Body of pancreas (tissue), 4 donors: ENCODE data around the gene TENT5D. TPM values are rescaled to one million over a fixed set of nuclear protein-coding genes. Genes with fewer than 3 reads are reported as not detected.
"Not testable (repeated sequence)": the region's sequence is repeated elsewhere in the genome, so short reads cannot be mapped to it uniquely, and the experiment has no call there.

Source experiments
- ATAC-seq: fragments of 150-250 bp; one replicate; pipeline ENCODE4 v1.9.1; 2016
- DNase-seq, 4 donors: peaks; one replicate each; pipeline ENCODE4 v3.0.0-alpha.2; 2019
- H3K27ac ChIP-seq, 4 donors: fragments of 200-600 bp; sonication (generic); 1 replicate in 3 of 4; 2 replicates in 1 of 4; pipeline versions ENCODE4 v1.5.1 to v1.6.1; 2016 to 2019; ENCODE audit warnings: mild to moderate bottlenecking in 1 of 4, mixed read lengths in 1 of 4, moderate library complexity in 1 of 4
- H3K27me3 ChIP-seq, 2 donors: fragments of 200-600 bp; sonication (generic); one replicate each; pipeline ENCODE4 v1.6.0; 2016; ENCODE audit warnings: mild to moderate bottlenecking in 1 of 2
- H3K36me3 ChIP-seq, 2 donors: fragments of 200-600 bp; sonication (generic); replicated peaks in 1 of 2; 2 replicates each; pipeline ENCODE4 v1.5.1; 2016; ENCODE audit warnings: low read depth in 2 of 2; ENCODE audit not compliant: insufficient read depth in 1 of 2
- H3K4me1 ChIP-seq: fragments of 200-600 bp; sonication (generic); one replicate; pipeline ENCODE4 v1.6.0; 2016
- H3K4me3 ChIP-seq, 2 donors: fragments of 200-600 bp; sonication (generic); 1 replicate in 1 of 2; 2 replicates in 1 of 2; pipeline ENCODE4 v1.5.1; 2016 to 2019
- H3K9me3 ChIP-seq, 3 donors: fragments of 200-600 bp; sonication (generic); 1 replicate in 2 of 3; 2 replicates in 1 of 3; pipeline ENCODE4 v1.5.1; 2016
- POLR2A ChIP-seq, 3 donors: fragments of 450-650 bp; IDR thresholded peaks; one replicate each; pipeline ENCODE4 v1.6.1; 2016; ENCODE audit warnings: antibody characterized with exemption in 3 of 3, mild to moderate bottlenecking in 2 of 3
- WGBS, 2 donors: methylation state at CpG; one replicate each; pipeline ENCODE4 v1.1.5; 2017; 5-methylcytosine and 5-hydroxymethylcytosine counted together
- intact Hi-C: fragments of 100-400 bp; cut with DNase I; formaldehyde crosslinking; loops from one replicate; pipeline ENCODE4 v1.15.1; 2023
- total RNA-seq, 2 donors: library from RNA; depleted of rRNA; stranded (reverse); fragments of >200 nt; gene quantifications; one replicate each; pipeline ENCODE4 v1.1.0, GENCODE V29; 2016
- TF ChIP-seq, protein P1 (sequence below), 7 experiments: fragments of 450-650 bp in 4 of 7; fragments of 200-600 bp in 3 of 7; sonication (generic) in 3 of 7; IDR thresholded peaks; one replicate each; pipeline ENCODE4 v1.5.1; 2016 to 2019; ENCODE audit warnings: antibody characterized with exemption in 7 of 7

TENT5D gene
- total RNA-seq, 2 donors from 2014 or later = not detected

DNA sequence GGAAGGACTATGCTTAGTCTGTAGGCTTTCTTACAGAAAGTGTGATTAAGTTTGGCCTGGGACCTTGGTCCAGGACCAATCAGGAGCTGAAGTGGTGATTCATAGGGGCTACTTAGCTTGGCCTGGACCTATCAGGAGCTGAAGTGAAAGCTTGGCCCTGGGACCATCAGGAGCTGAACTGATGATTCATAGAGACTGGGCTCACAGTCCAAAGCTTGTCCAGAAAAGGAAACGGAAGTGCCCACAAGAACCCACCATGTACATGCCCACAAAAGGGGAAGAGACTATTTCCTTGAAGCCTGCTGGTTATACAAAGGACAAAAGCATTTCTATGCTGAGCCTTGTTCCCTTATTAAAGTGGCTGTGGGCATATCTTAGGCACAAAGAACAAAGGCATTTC, 12.6 kb downstream of the TENT5D start:
- WGBS, 2 donors = 23% methylated on average over 1 of the region's 1 CpG; no CpG with 5 or more reads in 1 of the 2 donors
- intact Hi-C loops = no loop called here
- no peak for TF ChIP-seq POLR2A (IDR thresholded peaks at IDR 0.05)
- TF ChIP-seq, protein P1, sequence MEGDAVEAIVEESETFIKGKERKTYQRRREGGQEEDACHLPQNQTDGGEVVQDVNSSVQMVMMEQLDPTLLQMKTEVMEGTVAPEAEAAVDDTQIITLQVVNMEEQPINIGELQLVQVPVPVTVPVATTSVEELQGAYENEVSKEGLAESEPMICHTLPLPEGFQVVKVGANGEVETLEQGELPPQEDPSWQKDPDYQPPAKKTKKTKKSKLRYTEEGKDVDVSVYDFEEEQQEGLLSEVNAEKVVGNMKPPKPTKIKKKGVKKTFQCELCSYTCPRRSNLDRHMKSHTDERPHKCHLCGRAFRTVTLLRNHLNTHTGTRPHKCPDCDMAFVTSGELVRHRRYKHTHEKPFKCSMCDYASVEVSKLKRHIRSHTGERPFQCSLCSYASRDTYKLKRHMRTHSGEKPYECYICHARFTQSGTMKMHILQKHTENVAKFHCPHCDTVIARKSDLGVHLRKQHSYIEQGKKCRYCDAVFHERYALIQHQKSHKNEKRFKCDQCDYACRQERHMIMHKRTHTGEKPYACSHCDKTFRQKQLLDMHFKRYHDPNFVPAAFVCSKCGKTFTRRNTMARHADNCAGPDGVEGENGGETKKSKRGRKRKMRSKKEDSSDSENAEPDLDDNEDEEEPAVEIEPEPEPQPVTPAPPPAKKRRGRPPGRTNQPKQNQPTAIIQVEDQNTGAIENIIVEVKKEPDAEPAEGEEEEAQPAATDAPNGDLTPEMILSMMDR (IDR thresholded peaks at IDR 0.05) = no peak
- ATAC-seq (no peak), DNase-seq (no peak)
- no peaks in the 10 kb centered on the region for H3K9me3 ChIP-seq
- no peak overlapping the region for H3K4me3 ChIP-seq
- no peaks in the 10 kb centered on the region for H3K36me3 ChIP-seq
- H3K27me3 ChIP-seq = no peaks in the 10 kb centered on the region
- H3K27ac ChIP-seq = no peak overlapping the region
- no peaks in the 10 kb centered on the region for H3K4me1 ChIP-seq

DNA sequence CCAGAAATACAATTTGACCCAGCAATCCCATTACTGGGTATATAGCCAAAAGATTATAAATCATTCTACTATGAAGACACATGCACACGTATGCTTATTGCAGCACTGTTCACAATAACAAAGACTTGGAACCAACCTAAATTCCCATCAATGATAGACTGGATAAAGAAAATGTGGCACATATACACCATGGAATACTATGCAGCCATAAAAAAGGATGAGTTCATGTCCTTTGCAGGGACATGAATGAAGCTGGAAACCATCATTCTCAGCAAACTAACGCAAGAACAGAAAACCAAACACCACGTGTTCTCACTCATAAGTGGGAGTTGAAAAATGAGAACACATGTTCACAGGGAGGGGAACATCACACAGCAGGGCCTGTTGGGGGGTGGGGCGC, 47.9 kb downstream of the TENT5D start:
- DNase-seq, H3K9me3 ChIP-seq, H3K4me1 ChIP-seq, ATAC-seq, H3K36me3 ChIP-seq, H3K27ac ChIP-seq, H3K27me3 ChIP-seq, intact Hi-C loops, H3K4me3 ChIP-seq: not testable (repeated sequence)
- WGBS, 2 donors = 54 to 72% methylated on average over 4 of the region's 4 CpGs

DNA sequence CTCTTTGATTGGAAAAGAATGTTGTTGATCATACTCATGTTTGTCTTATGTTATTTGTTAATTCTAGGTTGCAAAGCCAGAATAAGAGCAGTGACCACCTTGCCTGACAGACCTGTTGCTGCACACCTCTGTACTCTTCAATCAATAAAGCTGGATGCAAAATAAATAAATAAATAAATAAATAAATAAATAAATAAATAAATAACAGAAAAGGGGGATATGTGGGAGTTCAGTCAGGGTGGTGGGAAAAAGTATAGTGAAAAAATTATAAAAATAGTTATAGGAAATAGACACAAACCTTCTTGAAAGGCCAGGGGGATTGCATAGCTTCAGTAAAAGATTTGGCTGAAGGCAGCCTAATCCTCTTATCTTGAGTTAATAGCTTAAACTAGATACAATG, 51.3 kb downstream of the TENT5D start:
- ATAC-seq = no peak
- H3K36me3 ChIP-seq = no peaks in the 10 kb centered on the region
- H3K4me1 ChIP-seq = no peaks in the 10 kb centered on the region
- no peak overlapping the region for H3K27ac ChIP-seq
- no peak overlapping the region for H3K4me3 ChIP-seq
- intact Hi-C loops = no loop called here
- H3K9me3 ChIP-seq = no peaks in the 10 kb centered on the region
- TF ChIP-seq, protein P1 (IDR thresholded peaks at IDR 0.05) = no peak
- TF ChIP-seq POLR2A (IDR thresholded peaks at IDR 0.05) = no peak
- H3K27me3 ChIP-seq = no peaks in the 10 kb centered on the region
- DNase-seq = no peak

DNA sequence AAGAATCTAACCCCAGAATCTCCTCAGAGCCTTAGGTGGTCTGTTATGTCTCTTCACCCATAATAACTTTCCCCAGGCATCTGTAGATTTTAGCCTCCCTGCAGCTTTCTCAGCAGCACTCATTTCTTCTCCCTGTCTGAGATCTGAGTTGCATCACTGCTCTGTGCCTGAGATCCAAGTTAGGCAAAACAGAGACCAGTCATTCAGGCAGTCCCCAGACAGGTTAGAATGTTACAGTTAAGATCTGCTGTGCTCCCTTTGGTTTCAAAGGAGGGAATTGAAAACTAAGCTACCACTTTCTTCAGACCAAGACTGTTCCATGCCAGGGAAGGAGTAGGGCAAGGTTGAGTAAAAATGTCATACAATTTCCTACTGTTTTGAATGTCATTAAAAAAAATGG, 65.3 kb downstream of the TENT5D start:
- H3K9me3 ChIP-seq = no peaks in the 10 kb centered on the region
- TF ChIP-seq POLR2A (IDR thresholded peaks at IDR 0.05) = no peak
- TF ChIP-seq, protein P1 (IDR thresholded peaks at IDR 0.05) = no peak
- H3K4me1 ChIP-seq = no peaks in the 10 kb centered on the region
- no peaks in the 10 kb centered on the region for H3K27me3 ChIP-seq
- H3K36me3 ChIP-seq = no peaks in the 10 kb centered on the region
- H3K27ac ChIP-seq = no peak overlapping the region
- ATAC-seq = no peak
- no peak for DNase-seq
- no peak overlapping the region for H3K4me3 ChIP-seq
- intact Hi-C loops = no loop called here

DNA sequence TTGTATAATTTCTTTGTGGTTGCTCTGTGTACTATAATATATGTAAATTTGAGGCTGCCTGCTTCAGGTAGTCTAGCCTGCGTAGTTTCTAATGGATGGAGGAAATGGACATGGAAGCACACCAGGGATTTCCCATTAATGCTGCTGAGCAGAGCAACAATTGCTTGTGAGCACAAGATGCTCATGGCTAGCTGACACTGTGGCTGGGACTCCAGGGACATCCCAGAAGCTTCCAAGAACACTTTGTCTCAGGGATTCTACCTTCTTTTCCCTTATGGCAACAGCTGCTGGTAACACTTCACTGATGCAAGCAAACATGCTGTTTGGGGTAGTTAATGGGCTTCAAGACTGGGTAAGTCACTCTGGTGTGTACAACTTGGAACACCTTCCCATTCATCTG, 66.1 kb downstream of the TENT5D start:
- Histone ChIP-seq H3K27me3 (no peaks in the 10 kb centered on the region), H3K4me3 (no peak overlapping the region), H3K9me3 (no peaks in the 10 kb centered on the region), H3K27ac (no peak overlapping the region), H3K4me1 (no peaks in the 10 kb centered on the region), H3K36me3 (no peaks in the 10 kb centered on the region)
- TF ChIP-seq POLR2A (IDR thresholded peaks at IDR 0.05) = no peak
- TF ChIP-seq, protein P1 (IDR thresholded peaks at IDR 0.05) = no peak
- intact Hi-C loops = no loop called here
- WGBS, 2 donors = 67 to 89% methylated on average over 1 of the region's 1 CpG
- DNase-seq (no peak), ATAC-seq (no peak)
